CD4-positive, alpha-beta T cell treated with Interleukin-15 for 1 hour (primary cell): ENCODE measurements around the gene RNPEPL1.
A peak's percentile ranks its signal among the peaks of the same experiment; 100 is the strongest.
"Not testable (repeated sequence)": the region's sequence is repeated elsewhere in the genome, so short reads cannot be mapped to it uniquely, and the experiment has no call there.

Experiments used
- DNase-seq: peaks from one replicate; pipeline ENCODE4 v3.0.0-alpha.2; 2020

RNPEPL1 gene

GRCh38 chr2:240539906-240540305 lies 28.4 kb upstream of the RNPEPL1 start:
- DNase-seq: no peak

DNA sequence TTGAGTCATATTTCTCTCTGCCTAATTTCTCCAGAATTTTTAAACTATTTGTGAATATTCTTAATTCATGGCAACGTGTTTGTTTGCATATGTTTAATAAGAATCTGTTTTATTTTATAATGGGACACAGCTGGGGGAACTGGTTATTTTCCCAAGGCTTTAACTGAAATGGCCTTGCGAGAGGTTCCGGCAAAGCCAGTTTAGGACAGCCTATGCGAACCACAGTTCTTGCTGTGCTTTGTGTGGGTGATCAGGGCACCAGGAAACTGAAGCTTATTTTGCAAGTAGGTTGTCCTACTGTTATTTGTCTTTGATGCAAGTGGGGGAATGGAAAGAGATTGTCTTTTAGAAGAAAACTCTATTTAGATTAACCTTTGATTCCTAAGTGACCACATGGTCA lies 17.0 kb upstream of the RNPEPL1 start:
- no peak for DNase-seq

DNA sequence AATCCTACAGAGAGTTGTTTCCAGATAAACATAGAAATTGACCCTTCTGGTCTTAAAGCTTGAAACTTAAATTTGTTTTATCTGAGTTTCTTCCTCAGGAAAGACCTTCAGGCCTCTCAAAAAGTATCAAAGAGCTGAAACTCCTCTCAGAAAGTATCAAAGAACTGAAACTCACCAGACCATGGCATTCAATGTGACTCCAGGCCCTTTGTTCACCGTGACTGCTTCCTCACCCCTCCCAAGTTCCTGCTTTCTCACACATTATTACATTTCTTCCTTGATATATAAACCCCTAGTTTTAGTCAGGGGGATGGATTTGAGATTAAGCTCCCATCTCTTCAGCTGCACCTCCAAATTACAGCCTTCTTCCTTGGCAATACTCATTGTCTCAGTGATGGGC lies 16.5 kb upstream of the RNPEPL1 start:
- no peak for DNase-seq

- no peak for DNase-seq
Observed at GRCh38 chr2:240553956-240554480, 14.3 kb upstream of the RNPEPL1 start.

DNA sequence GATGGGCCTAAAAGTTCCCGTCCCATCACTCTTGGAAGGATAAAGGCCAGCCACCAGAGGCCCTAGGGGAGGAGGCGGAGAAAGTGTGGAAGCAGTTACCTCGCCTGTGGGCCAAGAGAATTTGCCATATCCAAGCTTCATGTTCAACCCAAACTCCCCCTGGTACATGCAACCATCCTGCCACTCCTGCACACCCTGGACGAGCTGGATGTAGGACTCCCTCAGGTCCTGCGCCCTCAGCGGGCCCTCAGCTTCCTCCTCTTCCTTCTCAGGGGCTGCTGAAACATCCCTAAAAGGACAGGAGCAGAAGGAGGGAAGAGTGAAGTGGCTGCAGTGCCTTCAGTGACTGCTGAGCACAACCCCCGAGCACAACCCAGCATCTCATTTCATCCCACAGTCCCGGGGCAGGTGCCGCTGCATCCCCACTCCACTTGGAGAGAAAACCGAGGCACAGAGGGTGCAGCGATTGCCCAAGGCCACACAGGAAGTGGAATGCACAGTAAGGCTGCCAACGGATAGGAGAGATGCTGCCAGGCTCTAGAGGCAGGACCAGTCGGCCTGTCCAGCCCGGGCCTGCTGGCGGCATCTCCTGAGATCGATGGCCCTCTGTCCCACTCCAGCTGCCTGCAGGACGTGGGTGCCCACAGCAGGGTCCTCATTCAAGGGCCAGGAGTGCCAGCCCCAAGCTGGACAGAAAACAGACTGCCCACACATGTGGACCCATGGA lies 13.4 kb upstream of the RNPEPL1 start:
- no peak for DNase-seq

GRCh38 chr2:240555541-240556250 lies 12.6 kb upstream of the RNPEPL1 start:
- no peak for DNase-seq

- DNase-seq: peak; percentile 70
Observed at GRCh38 chr2:240556553-240557100, 11.7 kb upstream of the RNPEPL1 start.

GRCh38 chr2:240557101-240557751 lies 11.1 kb upstream of the RNPEPL1 start:
- no peak for DNase-seq

- DNase-seq: peak; percentile 67
Observed at GRCh38 chr2:240557808-240558207, 10.5 kb upstream of the RNPEPL1 start, which contains the start of gene ANKMY1. Gene ANKMY1 (minus strand): TSS chr2:240557988. CDS start chr2:240557335, 653 bp downstream.

DNA sequence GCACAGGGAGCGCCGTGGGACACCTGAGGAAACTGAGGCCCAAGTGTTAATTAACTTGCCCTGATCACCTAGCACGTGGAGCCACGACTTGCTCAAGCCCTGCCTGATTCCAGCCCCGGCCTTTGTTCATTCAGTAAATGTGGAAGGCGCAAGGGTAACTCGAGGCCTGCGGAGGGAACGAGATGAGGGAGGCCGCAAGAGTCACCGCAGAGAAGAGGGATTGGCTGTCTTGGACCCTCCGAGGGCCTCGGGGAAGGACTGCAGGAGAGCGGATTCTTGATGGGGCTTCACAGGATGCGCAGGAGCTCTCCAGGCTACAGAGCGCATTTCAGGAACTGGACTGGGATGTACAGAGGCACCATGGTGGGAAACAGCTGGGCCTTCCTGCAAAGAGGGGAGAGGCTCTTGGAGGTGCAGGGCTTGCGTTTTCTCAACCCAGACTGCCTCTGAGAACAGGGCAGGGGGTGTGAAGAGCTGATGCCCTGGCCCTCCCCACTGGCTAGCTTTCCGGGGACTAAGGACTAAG lies 10.0 kb upstream of the RNPEPL1 start:
- no peak for DNase-seq

- no peak for DNase-seq
Observed at GRCh38 chr2:240559286-240559685, 9.0 kb upstream of the RNPEPL1 start.

- peak; percentile 93 for DNase-seq
Observed at GRCh38 chr2:240560084-240560479, 8.2 kb upstream of the RNPEPL1 start, which contains the start of gene DUSP28. Gene DUSP28 (plus strand): TSS chr2:240560357. CDS start chr2:240560685, 328 bp downstream.

DNA sequence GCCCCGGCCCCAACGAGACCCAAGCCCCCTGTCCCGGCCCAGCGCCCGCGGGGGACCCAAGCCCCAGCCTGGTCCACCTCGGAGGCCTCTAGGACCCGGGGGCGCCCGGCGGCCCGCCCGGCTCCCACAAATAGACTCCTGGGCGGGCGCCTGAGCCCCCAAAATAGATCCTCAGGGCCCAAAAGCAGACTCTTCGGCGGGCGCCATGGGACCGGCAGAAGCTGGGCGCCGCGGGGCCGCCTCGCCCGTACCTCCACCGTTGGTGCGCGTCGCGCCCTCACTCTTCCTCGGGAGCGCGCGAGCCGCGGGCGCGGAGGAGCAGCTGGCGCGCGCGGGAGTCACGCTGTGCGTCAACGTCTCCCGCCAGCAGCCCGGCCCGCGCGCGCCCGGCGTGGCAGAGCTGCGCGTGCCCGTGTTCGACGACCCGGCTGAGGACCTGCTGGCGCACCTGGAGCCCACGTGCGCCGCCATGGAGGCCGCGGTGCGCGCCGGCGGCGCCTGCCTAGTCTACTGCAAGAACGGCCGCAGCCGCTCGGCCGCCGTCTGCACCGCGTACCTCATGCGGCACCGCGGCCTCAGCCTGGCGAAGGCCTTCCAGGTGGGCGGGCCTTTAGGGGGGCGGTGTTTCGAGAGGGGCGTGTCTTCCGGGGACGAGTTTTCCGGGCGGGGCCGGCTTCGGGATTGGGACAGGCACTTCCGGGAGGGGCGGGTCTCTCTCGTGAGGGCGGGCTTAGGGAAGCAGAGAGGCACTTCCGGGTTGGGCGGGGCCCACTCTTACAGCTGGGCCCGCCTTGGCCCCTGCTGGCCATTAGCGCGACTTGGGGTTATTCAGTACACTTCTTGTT lies 7.6 kb upstream of the RNPEPL1 start:
- peak; percentile 98 for DNase-seq

DNA sequence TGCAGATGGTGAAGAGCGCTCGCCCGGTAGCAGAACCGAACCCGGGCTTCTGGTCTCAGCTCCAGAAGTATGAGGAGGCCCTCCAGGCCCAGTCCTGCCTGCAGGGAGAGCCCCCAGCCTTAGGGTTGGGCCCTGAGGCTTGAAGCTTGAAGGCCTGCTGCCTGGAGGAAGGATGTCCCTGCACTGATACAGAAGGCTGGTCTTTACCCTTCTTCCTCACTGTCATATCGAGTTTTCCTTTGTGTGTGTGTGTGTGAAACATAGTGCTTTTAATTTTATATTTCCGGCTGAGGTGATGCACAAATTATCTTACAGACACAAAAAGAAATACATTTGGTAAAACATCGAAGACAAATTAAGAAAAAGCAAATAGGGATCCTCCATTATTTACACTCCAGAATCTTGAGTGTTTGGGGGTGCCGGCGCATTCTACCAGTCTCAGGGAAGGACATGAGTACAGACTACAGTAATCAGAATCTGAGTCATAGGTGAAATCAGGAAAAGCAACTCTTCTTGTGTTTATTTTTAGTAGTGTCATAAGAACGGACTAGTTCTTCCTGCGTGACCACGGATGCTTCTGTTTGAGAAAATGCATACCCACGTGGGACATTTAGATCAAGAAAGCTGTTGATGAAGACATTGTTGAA lies 6.8 kb upstream of the RNPEPL1 start:
- DNase-seq: no peak

- not testable (repeated sequence) for DNase-seq
Observed at GRCh38 chr2:240563231-240563630, 5.1 kb upstream of the RNPEPL1 start.

- DNase-seq: no peak
Observed at GRCh38 chr2:240563951-240564560, 4.2 kb upstream of the RNPEPL1 start.

GRCh38 chr2:240564561-240565332 lies 3.5 kb upstream of the RNPEPL1 start:
- DNase-seq: peak; percentile 34

- peak; percentile 96 for DNase-seq
Observed at GRCh38 chr2:240565333-240566202, 2.7 kb upstream of the RNPEPL1 start.
